ENCODE data around the gene TMEM131.

DNA sequence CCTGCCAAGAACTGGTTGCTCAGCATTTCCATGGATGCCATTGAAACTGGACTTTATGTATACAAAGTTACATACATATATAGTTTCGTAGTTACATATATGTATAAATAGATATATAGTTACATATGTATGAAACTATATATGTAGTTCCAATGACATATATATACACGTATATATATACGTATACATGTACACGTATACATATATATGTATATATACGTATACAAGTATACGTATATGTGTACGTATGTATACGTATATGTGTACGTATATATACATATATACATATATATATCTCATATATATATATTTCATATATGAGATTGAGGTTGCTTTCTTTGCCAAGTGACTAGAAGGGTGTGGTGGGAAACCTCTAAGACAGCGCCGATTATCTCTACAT is 10.6 kb upstream of the TMEM131 start:
- TF ChIP-seq, protein P1, sequence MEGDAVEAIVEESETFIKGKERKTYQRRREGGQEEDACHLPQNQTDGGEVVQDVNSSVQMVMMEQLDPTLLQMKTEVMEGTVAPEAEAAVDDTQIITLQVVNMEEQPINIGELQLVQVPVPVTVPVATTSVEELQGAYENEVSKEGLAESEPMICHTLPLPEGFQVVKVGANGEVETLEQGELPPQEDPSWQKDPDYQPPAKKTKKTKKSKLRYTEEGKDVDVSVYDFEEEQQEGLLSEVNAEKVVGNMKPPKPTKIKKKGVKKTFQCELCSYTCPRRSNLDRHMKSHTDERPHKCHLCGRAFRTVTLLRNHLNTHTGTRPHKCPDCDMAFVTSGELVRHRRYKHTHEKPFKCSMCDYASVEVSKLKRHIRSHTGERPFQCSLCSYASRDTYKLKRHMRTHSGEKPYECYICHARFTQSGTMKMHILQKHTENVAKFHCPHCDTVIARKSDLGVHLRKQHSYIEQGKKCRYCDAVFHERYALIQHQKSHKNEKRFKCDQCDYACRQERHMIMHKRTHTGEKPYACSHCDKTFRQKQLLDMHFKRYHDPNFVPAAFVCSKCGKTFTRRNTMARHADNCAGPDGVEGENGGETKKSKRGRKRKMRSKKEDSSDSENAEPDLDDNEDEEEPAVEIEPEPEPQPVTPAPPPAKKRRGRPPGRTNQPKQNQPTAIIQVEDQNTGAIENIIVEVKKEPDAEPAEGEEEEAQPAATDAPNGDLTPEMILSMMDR (IDR thresholded peaks at IDR 0.05; ENCODE audit: insufficient read depth, low read length): no peak
- TF ChIP-seq REST (IDR thresholded peaks at IDR 0.05; ENCODE audit: insufficient replicate concordance, low read depth): no peak
- TF ChIP-seq POLR2AphosphoS5 (IDR thresholded peaks at IDR 0.05; ENCODE audit: low read depth): no peak

Measured in HL-60 (cell line).